ENCODE results near the gene GPC6.

GPC6 gene

GRCh38 chr13:94160875-94161274 lies 934.3 kb downstream of the GPC6 start:
- H3K27ac ChIP-seq (ENCODE audit: low read depth, low read length, poor library complexity, severe bottlenecking) = no peak overlapping the region
- no peaks in the 10 kb centered on the region for H4K20me1 ChIP-seq (ENCODE audit: insufficient read depth, low read length)
- no peaks in the 10 kb centered on the region for H3K27me3 ChIP-seq (ENCODE audit: insufficient read depth, low read length)
- H3K4me1 ChIP-seq (ENCODE audit: insufficient read depth, low read length, severe bottlenecking) = no peaks in the 10 kb centered on the region
- no peaks in the 10 kb centered on the region for H3K36me3 ChIP-seq (ENCODE audit: insufficient read depth, low read length)
- H2AFZ ChIP-seq (ENCODE audit: low read length) = no peak overlapping the region
- no peak overlapping the region for H3K4me2 ChIP-seq (ENCODE audit: low read length)
- H3F3A ChIP-seq (ENCODE audit: insufficient read depth, low read length) = no peaks in the 10 kb centered on the region
- no peak overlapping the region for H3K9ac ChIP-seq (ENCODE audit: low read length)
- no peak overlapping the region for H3K4me3 ChIP-seq (ENCODE audit: low read depth, low read length, poor library complexity, severe bottlenecking)
- no peak for TF ChIP-seq CTCF (IDR thresholded peaks at IDR 0.05; ENCODE audit: low read length)
- no peak for TF ChIP-seq EZH2 (IDR thresholded peaks at IDR 0.05; ENCODE audit: borderline replicate concordance, low read length)
- no peaks in the 10 kb centered on the region for H3K9me2 ChIP-seq (ENCODE audit: low read depth, low read length)
- H3K9me3 ChIP-seq (ENCODE audit: low read length) = no peaks in the 10 kb centered on the region
- H3K79me2 ChIP-seq (ENCODE audit: insufficient read depth, low read length) = no peaks in the 10 kb centered on the region

DNA sequence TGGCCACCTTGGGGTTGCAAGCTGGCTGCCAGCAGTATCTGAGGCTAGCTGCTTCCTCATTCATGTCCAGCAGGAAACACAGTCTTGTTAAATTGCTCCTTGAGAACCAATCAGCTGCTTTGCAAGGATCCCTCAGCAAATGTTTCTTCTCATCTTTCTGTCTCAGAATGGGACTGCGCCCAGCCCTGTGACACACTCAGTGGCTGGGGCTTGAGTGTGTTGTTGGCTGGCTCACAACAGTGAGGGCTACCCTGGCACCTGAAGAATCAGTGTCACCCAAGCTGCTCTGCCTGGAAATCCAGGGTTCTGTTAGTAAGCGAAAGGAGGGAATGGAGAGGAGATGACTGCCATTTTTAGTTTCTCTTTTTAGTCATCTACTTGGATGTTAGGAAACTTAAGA lies 935.7 kb downstream of the GPC6 start:
- H3F3A ChIP-seq (ENCODE audit: insufficient read depth, low read length) = no peaks in the 10 kb centered on the region
- H3K9ac ChIP-seq (ENCODE audit: low read length) = no peak overlapping the region
- H3K4me1 ChIP-seq (ENCODE audit: insufficient read depth, low read length, severe bottlenecking) = no peaks in the 10 kb centered on the region
- no peaks in the 10 kb centered on the region for H3K9me2 ChIP-seq (ENCODE audit: low read depth, low read length)
- H3K27me3 ChIP-seq (ENCODE audit: insufficient read depth, low read length) = no peaks in the 10 kb centered on the region
- H3K9me3 ChIP-seq (ENCODE audit: low read length) = no peaks in the 10 kb centered on the region
- no peaks in the 10 kb centered on the region for H3K36me3 ChIP-seq (ENCODE audit: insufficient read depth, low read length)
- no peaks in the 10 kb centered on the region for H4K20me1 ChIP-seq (ENCODE audit: insufficient read depth, low read length)
- H2AFZ ChIP-seq (ENCODE audit: low read length) = no peak overlapping the region
- no peak overlapping the region for H3K27ac ChIP-seq (ENCODE audit: low read depth, low read length, poor library complexity, severe bottlenecking)
- no peak overlapping the region for H3K4me3 ChIP-seq (ENCODE audit: low read depth, low read length, poor library complexity, severe bottlenecking)
- no peak overlapping the region for H3K4me2 ChIP-seq (ENCODE audit: low read length)
- TF ChIP-seq EZH2 (IDR thresholded peaks at IDR 0.05; ENCODE audit: borderline replicate concordance, low read length) = no peak
- no peak for TF ChIP-seq CTCF (IDR thresholded peaks at IDR 0.05; ENCODE audit: low read length)
- no peaks in the 10 kb centered on the region for H3K79me2 ChIP-seq (ENCODE audit: insufficient read depth, low read length)

- no peaks in the 10 kb centered on the region for H4K20me1 ChIP-seq (ENCODE audit: insufficient read depth, low read length)
- H3K27ac ChIP-seq (ENCODE audit: low read depth, low read length, poor library complexity, severe bottlenecking) = no peak overlapping the region
- H3K79me2 ChIP-seq (ENCODE audit: insufficient read depth, low read length) = no peaks in the 10 kb centered on the region
- H3K4me3 ChIP-seq (ENCODE audit: low read depth, low read length, poor library complexity, severe bottlenecking) = no peak overlapping the region
- no peaks in the 10 kb centered on the region for H3K9me2 ChIP-seq (ENCODE audit: low read depth, low read length)
- no peaks in the 10 kb centered on the region for H3K9me3 ChIP-seq (ENCODE audit: low read length)
- no peaks in the 10 kb centered on the region for H3F3A ChIP-seq (ENCODE audit: insufficient read depth, low read length)
- H3K36me3 ChIP-seq (ENCODE audit: insufficient read depth, low read length) = no peaks in the 10 kb centered on the region
- no peaks in the 10 kb centered on the region for H3K4me1 ChIP-seq (ENCODE audit: insufficient read depth, low read length, severe bottlenecking)
- no peak overlapping the region for H2AFZ ChIP-seq (ENCODE audit: low read length)
- H3K9ac ChIP-seq (ENCODE audit: low read length) = no peak overlapping the region
- no peak for TF ChIP-seq EZH2 (IDR thresholded peaks at IDR 0.05; ENCODE audit: borderline replicate concordance, low read length)
- TF ChIP-seq CTCF (IDR thresholded peaks at IDR 0.05; ENCODE audit: low read length) = no peak
- H3K4me2 ChIP-seq (ENCODE audit: low read length) = no peak overlapping the region
- H3K27me3 ChIP-seq (ENCODE audit: insufficient read depth, low read length) = no peaks in the 10 kb centered on the region
Observed at GRCh38 chr13:94163535-94163934, 936.9 kb downstream of the GPC6 start.

Data from OCI-LY1 (cell line).